HCT116 (cell line): ENCODE measurements around the gene PIK3R1. TPM values are rescaled to one million over a fixed set of nuclear protein-coding genes. Genes with fewer than 3 reads are reported as not detected.

Experiments used
- ATAC-seq: fragments of 200-7000 bp; cut with Tn5 transposase; 2 replicates; pipeline ENCODE4 v1.9.1; 2020; ENCODE audit warnings: mild to moderate bottlenecking, moderate library complexity
- BruUV-seq: library from RNA; stranded (reverse); fragments of 400-500 nt; replicated peaks from 2 replicates; lab custom pipeline; 2021; lab: Mats Ljungman, UMichigan
- CTCF ChIA-PET: fragments of 300-600 bp; sonication (Branson Sonifier 250); formaldehyde crosslinking; loops from one replicate; lab custom pipeline; 2021; ENCODE audit warnings: antibody characterized with exemption; lab: Charles Lee
- POLR2A ChIA-PET: fragments of 300-600, 350-600 bp; sonication (Branson Sonifier 250); formaldehyde crosslinking; loops from one replicate; lab custom pipeline; 2021; ENCODE audit warnings: antibody characterized with exemption; lab: Charles Lee
- RAD21 ChIA-PET, 2 experiments: fragments of 300-600 bp; sonication (Branson Sonifier 250); formaldehyde crosslinking; loops; one replicate each; lab custom pipeline; 2023; ENCODE audit warnings: low total read pairs in 2 of 2; ENCODE audit not compliant: uncharacterized antibody in 2 of 2, unreplicated experiment in 2 of 2, low non-redundant PET in 1 of 2; lab: Charles Lee
- DNase-seq: peaks from one replicate; pipeline ENCODE4 v3.0.0-alpha.2; 2010; ENCODE audit warnings: low read depth, low spot score
- H2AFZ ChIP-seq: fragments of 200-600 bp; shearing (Covaris generic), sonication (generic); 2 replicates; pipeline ENCODE4 v1.6.1; 2017; ENCODE audit warnings: low read depth, mixed run types, mixed read lengths, antibody characterized with exemption, low read length; ENCODE audit not compliant: poor library complexity, severe bottlenecking
- H3K27ac ChIP-seq: 2 replicates; pipeline ENCODE4 v1.5.1; 2012; ENCODE audit warnings: low read depth, low read length
- H3K27me3 ChIP-seq: fragments of 200-600 bp; sonication (generic); 2 replicates; pipeline ENCODE4 v1.6.1; 2016; ENCODE audit warnings: mixed run types, low read length, mixed read lengths; ENCODE audit not compliant: insufficient read depth
- H3K36me3 ChIP-seq, 2 experiments: fragments of 200-500 bp in 1 of 2; fragments of 200-600 bp in 1 of 2; sonication (Bioruptor generic) in 1 of 2; sonication (generic) in 1 of 2; 2 replicates each; pipeline versions ENCODE4 v1.5.1 to v1.6.1; 2014 to 2016; ENCODE audit warnings: low read length in 2 of 2, inconsistent platforms in 1 of 2, mixed read lengths in 1 of 2, mixed run types in 1 of 2; ENCODE audit not compliant: insufficient read depth in 2 of 2, control insufficient read depth in 1 of 2
- H3K4me1 ChIP-seq, 2 experiments: fragments of 200-600 bp in 1 of 2; sonication (generic) in 1 of 2; 2 replicates each; pipeline versions ENCODE4 v1.5.1 to v1.6.1; 2012 to 2017; ENCODE audit warnings: low read length in 2 of 2, inconsistent platforms in 1 of 2, mild to moderate bottlenecking in 1 of 2, mixed read lengths in 1 of 2, mixed run types in 1 of 2, moderate library complexity in 1 of 2; ENCODE audit not compliant: insufficient read depth in 2 of 2, control insufficient read depth in 1 of 2
- H3K4me2 ChIP-seq: fragments of 200-600 bp; sonication (generic); 2 replicates; pipeline ENCODE4 v1.6.1; 2017; ENCODE audit warnings: mixed run types, low read length, mixed read lengths
- H3K4me3 ChIP-seq, 2 experiments: fragments of 200-600 bp in 1 of 2; sonication (generic) in 1 of 2; replicated peaks in 1 of 2; 2 replicates each; pipeline ENCODE4 v1.5.1; 2011 to 2016; ENCODE audit warnings: low read length in 2 of 2, control low read depth in 1 of 2, low read depth in 1 of 2, mild to moderate bottlenecking in 1 of 2, mixed read lengths in 1 of 2, mixed run types in 1 of 2
- H3K79me2 ChIP-seq: fragments of 200-600 bp; sonication (generic); 2 replicates; pipeline ENCODE4 v1.6.1; 2017; ENCODE audit warnings: mild to moderate bottlenecking, mixed run types, low read length, moderate library complexity, mixed read lengths; ENCODE audit not compliant: insufficient read depth
- H3K9ac ChIP-seq: fragments of 200-600 bp; sonication (generic); 2 replicates; pipeline ENCODE4 v1.6.1; 2016; ENCODE audit warnings: low read length, mixed read lengths
- H3K9me2 ChIP-seq: fragments of 200-600 bp; sonication (generic), shearing (Covaris generic); 2 replicates; pipeline ENCODE4 v1.6.1; 2017; ENCODE audit warnings: mixed run types, mild to moderate bottlenecking, moderate library complexity; ENCODE audit not compliant: insufficient read depth
- H3K9me3 ChIP-seq, 2 experiments: fragments of 200-500 bp in 1 of 2; fragments of 200-600 bp in 1 of 2; sonication (Bioruptor generic) in 1 of 2; sonication (generic) in 1 of 2; 2 replicates each; pipeline ENCODE4 v1.6.1; 2014 to 2017; ENCODE audit warnings: low read length in 2 of 2, mixed read lengths in 2 of 2, inconsistent platforms in 1 of 2, low read depth in 1 of 2, mild to moderate bottlenecking in 1 of 2, mixed run types in 1 of 2, moderate library complexity in 1 of 2; ENCODE audit not compliant: control insufficient read depth in 1 of 2, insufficient read depth in 1 of 2
- H4K20me1 ChIP-seq: fragments of 200-600 bp; sonication (generic), shearing (Covaris generic); 2 replicates; pipeline ENCODE4 v1.6.1; 2017; ENCODE audit warnings: mixed run types, mild to moderate bottlenecking, moderate library complexity; ENCODE audit not compliant: insufficient read depth
- CEBPB ChIP-seq: IDR thresholded peaks from 2 replicates; pipeline ENCODE4 v1.6.1; 2012; ENCODE audit warnings: low read depth
- YY1 ChIP-seq: IDR thresholded peaks from 2 replicates; pipeline ENCODE4 v1.6.1; 2011; ENCODE audit warnings: low read length, low read depth, moderate library complexity, mild to moderate bottlenecking; ENCODE audit not compliant: insufficient replicate concordance; ENCODE audit errors: extremely low read depth
- intact Hi-C: fragments of 100-400 bp; cut with micrococcal nuclease; formaldehyde crosslinking; loops from 2 replicates; pipeline ENCODE4 v1.10.0; 2022
- total RNA-seq: library from RNA; stranded (reverse); gene quantifications from one replicate; pipeline ENCODE4 v1.2.1, GENCODE V29; 2021; ENCODE audit not compliant: unreplicated experiment
- TF ChIP-seq, protein P1 (sequence below): IDR thresholded peaks from 2 replicates; pipeline ENCODE4 v1.6.1; 2011; ENCODE audit warnings: mild to moderate bottlenecking, low read length, moderate library complexity; ENCODE audit not compliant: insufficient replicate concordance; ENCODE audit errors: extremely low read depth
- TF ChIP-seq, protein P2 (sequence below): IDR thresholded peaks from 2 replicates; pipeline ENCODE4 v1.6.1; 2012; ENCODE audit warnings: low read depth
- TF ChIP-seq, protein P3 (sequence below): IDR thresholded peaks from 2 replicates; pipeline ENCODE4 v1.6.1; 2012

Gene PIK3R1
- total RNA-seq, 1 experiment from 2014 or later, result 7.2 TPM

DNA sequence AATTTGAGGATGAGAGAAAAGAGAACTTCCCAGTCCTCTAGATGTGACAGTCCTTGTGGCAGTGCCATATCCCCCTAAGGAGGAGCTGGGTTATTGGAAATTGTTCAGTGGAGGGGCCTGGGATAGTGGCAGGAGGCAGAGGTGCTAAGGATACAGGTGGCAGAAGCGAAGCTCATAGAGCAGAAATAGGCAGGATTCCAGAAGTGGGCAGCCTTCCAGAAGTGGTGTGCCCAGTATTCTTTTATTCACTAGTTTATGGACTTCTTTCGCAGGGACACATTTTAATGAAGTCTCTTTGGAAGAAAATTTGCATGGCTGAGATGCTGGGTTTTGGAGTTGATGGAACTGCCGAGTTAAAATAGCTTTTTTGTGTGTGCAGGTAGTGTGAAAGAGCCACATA, 6.8 kb downstream of the PIK3R1 start:
- Histone ChIP-seq H3K79me2 (peaks cover 5% of the 10 kb centered on the region; the same call in 1 of the 2 replicates), H3K9ac (no peak overlapping the region)
- ATAC-seq, result no peak

More for the DNA sequence above, 6.8 kb downstream of the PIK3R1 start:
- ChIA-PET RAD21 (no interaction called here), CTCF (no interaction called here), POLR2A (interaction anchor here (0.5 to 0.6 kb wide), 2 partner anchors 834 to 1160 kb away, joined by 3 read pairs; no protein-coding TSS in a partner anchor)
- TF ChIP-seq, protein P1, sequence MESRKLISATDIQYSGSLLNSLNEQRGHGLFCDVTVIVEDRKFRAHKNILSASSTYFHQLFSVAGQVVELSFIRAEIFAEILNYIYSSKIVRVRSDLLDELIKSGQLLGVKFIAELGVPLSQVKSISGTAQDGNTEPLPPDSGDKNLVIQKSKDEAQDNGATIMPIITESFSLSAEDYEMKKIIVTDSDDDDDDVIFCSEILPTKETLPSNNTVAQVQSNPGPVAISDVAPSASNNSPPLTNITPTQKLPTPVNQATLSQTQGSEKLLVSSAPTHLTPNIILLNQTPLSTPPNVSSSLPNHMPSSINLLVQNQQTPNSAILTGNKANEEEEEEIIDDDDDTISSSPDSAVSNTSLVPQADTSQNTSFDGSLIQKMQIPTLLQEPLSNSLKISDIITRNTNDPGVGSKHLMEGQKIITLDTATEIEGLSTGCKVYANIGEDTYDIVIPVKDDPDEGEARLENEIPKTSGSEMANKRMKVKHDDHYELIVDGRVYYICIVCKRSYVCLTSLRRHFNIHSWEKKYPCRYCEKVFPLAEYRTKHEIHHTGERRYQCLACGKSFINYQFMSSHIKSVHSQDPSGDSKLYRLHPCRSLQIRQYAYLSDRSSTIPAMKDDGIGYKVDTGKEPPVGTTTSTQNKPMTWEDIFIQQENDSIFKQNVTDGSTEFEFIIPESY, result no peak
- TF ChIP-seq CEBPB, result no peak
- TF ChIP-seq, protein P2, sequence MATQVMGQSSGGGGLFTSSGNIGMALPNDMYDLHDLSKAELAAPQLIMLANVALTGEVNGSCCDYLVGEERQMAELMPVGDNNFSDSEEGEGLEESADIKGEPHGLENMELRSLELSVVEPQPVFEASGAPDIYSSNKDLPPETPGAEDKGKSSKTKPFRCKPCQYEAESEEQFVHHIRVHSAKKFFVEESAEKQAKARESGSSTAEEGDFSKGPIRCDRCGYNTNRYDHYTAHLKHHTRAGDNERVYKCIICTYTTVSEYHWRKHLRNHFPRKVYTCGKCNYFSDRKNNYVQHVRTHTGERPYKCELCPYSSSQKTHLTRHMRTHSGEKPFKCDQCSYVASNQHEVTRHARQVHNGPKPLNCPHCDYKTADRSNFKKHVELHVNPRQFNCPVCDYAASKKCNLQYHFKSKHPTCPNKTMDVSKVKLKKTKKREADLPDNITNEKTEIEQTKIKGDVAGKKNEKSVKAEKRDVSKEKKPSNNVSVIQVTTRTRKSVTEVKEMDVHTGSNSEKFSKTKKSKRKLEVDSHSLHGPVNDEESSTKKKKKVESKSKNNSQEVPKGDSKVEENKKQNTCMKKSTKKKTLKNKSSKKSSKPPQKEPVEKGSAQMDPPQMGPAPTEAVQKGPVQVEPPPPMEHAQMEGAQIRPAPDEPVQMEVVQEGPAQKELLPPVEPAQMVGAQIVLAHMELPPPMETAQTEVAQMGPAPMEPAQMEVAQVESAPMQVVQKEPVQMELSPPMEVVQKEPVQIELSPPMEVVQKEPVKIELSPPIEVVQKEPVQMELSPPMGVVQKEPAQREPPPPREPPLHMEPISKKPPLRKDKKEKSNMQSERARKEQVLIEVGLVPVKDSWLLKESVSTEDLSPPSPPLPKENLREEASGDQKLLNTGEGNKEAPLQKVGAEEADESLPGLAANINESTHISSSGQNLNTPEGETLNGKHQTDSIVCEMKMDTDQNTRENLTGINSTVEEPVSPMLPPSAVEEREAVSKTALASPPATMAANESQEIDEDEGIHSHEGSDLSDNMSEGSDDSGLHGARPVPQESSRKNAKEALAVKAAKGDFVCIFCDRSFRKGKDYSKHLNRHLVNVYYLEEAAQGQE, result no peak
- TF ChIP-seq, protein P3, sequence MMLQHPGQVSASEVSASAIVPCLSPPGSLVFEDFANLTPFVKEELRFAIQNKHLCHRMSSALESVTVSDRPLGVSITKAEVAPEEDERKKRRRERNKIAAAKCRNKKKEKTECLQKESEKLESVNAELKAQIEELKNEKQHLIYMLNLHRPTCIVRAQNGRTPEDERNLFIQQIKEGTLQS, result no peak
- TF ChIP-seq YY1, result no peak
- Histone ChIP-seq H4K20me1 (no peaks in the 10 kb centered on the region), H3K27me3 (no peaks in the 10 kb centered on the region), H2AFZ (no peak overlapping the region), H3K27ac (no peak overlapping the region), H3K9me3 (no peaks in the 10 kb centered on the region), H3K36me3 (0 out of 4 replicates have a peak, but pooled peaks cover 0 to 2% of the 10 kb centered on the region in 2 experiments), H3K4me1 (peaks cover 0 to 8% of the 10 kb centered on the region in 2 experiments; a peak in 2 of 4 replicates), H3K9me2 (no peaks in the 10 kb centered on the region), H3K4me2 (no peak overlapping the region), H3K4me3 (no peak overlapping the region)
- DNase-seq, result no peak
- intact Hi-C loops, result no loop called here
- no TSS peak for BruUV-seq
